GM21619 (cell line): ENCODE results near the gene CNTNAP5.

ENCODE experiments used
- ATAC-seq: cut with Tn5 transposase; IDR thresholded peaks from one replicate; pipeline ENCODE4 v1.9.1; 2021; ENCODE audit not compliant: unreplicated experiment

Gene CNTNAP5

DNA sequence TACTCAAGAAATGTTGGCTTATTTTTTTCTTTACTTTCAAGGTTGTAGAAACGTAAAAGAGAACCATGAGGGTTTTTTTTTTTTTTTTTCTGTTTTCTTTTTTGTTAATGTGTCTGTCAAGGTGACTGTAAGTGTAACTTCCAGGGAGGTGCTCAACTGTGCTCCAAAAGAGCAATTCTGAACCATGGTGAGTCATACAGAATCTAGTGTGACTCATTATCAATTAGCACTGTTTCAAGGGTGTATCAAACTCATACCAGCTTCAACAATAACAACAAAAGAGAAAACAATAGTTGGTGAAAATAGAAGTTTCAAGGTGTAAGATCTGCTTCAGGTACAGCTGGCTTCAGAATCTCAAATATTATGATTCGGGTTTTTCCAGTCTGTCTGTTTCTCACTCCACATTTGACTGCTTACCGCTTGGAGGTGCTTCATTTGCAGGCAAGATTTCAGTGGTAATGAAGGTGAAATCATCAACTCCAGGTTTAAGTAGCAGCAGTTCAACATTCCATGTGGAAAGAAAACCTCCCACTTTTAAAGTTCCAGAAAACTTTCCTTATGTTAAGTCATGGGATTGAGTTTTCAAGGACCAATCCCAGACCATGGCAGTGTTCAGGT, 850.6 kb downstream of the CNTNAP5 start:
- ATAC-seq: peak; percentile 51

DNA sequence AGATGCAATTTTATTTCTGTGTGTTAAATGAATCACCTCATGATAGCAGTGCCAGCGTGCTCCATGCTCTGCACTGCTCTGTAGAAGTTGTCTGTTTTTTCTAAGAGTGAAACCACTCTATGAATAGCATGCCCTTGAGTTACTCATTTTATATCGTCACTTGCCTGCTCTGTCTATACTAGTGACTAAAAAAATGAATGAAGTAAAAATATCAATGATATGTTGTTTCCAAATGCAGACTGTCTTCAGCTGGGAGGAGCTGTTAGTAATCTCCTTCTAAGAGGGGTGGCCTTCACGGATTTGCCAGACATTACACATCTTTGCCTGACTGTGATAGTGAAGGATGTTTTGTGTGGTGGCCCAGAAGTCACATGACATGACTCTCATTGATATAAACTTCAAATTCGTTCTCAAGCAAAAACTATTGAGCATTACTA, 852.1 kb downstream of the CNTNAP5 start:
- no peak for ATAC-seq

DNA sequence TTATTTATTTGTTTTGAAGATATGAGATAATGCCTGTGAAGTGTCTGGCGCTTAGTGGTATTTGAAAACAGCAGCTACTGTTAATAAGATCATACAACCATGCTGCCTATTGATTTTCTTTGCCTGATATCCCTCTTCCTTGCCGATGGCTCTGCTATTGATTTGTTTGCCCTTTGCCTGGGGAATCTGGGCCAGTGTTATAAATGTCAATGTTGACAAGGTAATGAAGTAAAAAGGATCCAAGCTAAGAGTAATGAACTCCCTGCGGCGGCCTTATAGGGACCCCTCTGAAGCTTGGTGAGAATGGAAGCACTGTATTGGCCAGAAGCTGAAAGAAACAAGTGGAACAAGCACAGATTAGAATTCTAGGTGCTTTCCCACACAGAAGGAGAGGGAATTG, 854.6 kb downstream of the CNTNAP5 start:
- ATAC-seq: no peak

DNA sequence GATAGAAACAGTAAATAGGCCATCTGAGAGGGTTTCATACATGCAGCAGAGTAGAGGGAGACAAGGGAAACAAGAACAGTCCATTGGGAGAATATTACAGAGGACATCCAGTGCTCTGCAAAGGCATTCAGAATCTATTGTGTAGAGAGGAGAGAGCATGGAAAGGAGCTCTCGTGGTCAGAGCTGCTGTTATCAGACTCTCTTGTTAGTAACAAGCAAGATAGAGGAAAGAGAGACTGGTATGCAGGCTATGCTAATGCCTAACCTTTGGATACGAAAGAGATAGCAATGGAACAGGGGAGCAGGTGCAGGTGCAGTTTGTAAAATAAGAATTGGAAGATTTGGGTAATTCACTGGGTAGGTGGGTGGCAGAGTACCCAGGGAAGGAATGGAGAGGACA, 855.9 kb downstream of the CNTNAP5 start:
- ATAC-seq: no peak

DNA sequence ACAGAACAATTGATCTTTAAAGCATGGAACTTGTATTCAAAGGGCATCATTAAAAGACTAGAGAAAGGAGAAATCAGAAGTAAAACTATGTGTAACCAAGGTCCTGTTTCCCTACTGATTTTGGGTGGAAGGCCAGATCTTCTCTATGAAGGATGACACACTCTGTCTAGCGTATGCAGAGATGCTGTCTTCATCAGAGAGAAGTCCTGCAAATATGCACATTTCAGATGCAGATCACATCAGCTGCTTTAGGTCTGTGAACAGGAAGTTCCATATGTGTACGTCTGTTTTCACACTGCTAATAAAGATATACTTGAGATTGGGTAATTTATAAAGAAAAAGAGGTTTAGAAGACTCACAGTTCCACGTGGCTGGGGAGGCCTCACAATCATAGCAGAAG, 857.3 kb downstream of the CNTNAP5 start:
- no peak for ATAC-seq

DNA sequence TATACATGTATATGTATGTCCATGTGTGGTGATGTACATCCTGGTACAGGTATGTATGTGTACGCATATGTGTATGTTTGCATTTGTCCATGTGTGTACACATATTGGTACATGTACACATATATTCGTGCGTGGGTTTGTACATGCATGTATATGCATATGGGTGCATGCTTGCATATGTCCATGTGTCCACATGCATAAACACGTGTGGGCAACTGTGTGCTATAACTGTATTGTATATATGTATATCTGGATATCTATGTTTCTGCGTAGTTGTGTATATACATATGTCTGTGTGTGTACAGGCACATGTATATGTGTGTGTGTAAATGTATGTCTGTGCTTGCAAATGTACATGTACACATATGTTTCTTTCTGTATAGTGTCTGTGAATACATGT, 858.5 kb downstream of the CNTNAP5 start:
- ATAC-seq: no peak

DNA sequence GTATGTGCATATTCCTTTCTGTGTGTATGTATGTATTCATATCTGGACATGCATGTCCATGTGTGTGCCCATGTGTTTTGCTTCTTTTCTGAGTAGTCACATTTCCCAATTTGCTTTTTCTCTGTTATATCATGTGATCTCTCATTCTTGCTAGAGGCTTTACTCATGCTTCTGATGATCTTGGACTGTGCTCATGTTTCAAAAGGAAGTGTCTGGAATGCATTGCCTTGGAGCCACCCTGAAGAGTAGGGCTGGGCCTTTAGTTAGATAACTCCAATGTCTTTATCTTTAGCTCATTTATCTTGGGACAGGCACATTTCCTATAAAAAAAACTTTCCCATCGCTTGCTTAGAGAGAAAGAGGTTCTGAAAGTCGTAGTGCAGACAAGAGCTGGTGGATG, 859.2 kb downstream of the CNTNAP5 start:
- ATAC-seq: no peak

DNA sequence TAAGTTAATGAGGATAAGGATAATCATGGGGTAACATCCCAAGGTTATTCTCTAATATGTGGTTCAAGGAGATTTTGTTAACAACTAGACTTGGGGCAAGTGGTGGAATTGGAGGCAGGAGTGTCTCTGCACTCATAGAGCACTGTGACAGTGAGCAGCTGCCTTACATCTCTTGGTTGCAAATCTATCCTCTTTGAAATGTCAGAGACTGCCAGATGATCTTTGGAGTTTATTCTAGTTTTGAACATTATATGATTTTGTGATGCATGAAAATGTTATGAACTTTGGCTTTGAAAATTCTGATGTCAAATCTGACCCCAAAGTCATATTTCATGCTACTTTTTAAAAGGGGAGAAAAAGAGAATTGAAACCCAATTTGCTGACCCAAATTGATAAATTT, 861.1 kb downstream of the CNTNAP5 start:
- no peak for ATAC-seq

DNA sequence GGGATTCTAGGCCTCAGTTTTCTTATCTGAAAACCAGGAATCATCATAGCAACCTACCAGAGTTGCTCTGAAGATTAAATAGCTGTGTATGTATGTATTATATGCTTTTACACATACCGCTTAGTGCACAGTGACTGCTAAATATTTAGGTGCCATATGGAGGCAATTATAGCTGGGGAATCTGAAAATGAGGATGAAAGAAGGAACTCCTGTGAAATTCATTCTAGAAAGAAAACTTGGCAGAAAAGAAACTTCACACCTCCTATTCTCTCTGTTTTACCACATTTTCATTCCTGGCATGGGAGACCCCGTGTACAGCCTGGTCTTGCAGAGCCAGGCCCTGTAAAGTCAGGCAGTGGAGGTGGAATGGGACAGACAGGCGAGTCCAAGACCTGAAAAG, 862.4 kb downstream of the CNTNAP5 start:
- ATAC-seq: no peak

DNA sequence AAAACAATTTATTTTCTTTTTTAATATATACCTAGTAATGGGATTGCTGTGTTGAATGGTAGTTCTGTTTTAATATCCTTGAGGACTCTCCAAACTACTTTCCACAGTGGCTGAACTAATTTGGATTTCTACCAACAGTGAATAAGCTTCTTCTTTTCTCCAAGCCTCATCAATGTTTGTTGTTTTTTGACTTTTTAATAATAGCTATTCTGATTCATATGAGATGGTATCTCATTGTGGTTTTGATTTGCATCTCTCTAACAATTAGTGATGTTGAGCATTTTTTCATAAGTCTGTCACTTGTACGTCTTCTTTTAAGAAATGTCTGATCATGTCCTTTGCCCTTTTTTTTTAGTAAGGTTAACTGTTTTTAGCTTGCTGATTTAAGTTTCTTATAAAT, 863.3 kb downstream of the CNTNAP5 start:
- no peak for ATAC-seq

DNA sequence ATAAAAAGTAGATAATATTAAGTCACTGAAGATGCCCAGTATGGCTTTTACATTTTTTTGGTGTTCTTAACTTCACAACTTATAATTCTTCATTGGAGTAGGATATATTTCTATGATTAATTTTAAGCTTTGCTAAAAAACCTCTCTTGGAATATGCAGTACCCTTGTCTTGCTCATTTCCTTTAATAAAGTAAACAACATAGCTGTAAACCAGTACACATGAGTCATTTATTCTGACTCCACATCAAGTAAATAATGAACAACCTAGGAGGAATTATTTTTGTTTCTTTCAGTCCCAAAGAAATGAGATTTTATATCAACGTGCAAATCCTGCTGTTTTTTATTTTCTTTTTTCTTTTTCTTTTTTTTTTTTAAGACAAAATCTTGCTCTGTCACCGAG, 869.1 kb downstream of the CNTNAP5 start:
- no peak for ATAC-seq

DNA sequence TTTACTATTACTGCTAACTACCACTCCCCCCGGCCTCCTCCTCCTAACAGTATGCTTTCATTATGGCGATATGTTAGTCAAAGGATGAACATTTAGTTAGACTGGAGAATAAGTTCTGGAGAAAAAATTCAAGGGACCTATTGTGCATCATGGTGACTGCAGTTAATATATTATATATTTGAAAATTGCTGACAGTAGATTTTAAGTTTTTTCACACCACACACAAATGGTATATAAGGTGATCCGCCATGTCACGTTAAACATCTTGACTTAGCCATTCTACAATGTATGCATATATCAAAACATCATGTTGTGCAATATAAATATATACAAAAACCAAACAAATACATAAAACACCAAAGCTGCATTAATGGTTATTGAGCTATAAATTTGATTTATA, 873.7 kb downstream of the CNTNAP5 start:
- no peak for ATAC-seq

DNA sequence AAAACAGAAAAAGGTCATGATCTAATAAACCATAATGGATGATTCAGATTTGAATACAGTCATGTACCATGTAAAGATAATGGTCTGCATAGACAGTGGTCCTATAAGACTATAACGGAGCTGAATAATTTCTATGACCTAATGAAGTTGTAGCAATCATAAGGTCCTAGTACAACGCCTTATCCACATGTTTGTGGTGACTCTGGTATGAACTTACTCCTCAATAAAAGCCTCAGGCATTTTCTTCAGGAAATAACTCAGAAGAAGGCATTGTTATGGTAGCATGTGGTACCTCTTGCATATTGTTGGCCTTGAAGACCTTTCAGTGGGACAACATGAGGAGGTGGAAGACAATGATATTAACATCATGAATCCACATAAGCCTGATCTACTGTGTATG, 883.3 kb downstream of the CNTNAP5 start:
- ATAC-seq: no peak

DNA sequence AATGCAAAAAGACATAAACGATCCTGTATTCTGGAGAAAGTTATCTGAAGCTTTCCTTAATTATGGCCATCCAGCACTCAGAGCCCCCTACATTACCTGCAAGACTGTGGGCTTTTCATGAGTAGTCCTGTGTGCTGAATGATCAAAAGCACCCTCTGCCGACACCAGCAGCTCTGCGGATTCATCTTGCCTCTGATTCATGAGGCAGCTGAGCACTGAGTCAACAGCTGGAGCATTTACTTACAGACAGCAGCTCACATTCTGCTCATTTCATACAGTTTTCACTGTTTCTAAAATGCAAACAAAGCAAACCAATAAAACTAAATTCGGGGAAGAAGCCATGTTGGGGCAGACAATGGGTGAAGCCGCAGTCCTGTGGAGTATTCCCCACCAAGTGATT, 886.5 kb downstream of the CNTNAP5 start:
- ATAC-seq: no peak

DNA sequence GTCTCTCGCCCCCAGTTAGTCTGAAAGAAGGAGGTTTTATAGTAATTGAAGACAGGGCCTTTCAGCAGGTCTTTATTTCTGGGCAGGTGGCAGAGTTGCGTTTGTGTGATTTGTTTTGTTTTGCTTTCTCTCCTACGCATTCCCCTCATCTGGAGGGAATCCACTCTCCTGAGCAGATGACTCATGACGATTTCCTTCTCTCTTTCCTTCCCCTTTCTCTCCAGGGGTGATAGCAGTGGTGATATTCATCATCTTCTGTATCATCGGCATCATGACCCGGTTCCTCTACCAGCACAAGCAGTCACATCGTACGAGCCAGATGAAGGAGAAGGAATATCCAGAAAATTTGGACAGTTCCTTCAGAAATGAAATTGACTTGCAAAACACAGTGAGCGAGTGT, 888.8 kb downstream of the CNTNAP5 start:
- no peak for ATAC-seq

DNA sequence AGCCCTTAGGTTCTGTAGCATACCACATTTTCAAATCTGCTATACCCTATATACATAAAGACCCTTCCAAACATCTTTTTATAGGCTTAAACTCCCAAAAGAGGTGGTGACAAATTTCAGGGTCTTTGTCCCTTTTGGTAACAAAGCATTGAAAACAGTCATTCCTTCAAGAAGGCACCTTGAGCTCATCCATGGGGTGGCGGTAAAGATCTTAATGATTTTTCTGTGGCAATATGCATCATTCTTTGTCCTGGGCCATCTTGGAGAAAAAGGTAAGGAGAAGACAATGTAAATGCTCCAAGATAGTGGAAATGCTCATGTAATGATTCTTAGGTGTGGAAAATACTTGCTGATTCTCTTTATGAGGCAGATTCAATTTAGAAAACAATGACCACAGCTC, 890.5 kb downstream of the CNTNAP5 start:
- ATAC-seq: no peak

DNA sequence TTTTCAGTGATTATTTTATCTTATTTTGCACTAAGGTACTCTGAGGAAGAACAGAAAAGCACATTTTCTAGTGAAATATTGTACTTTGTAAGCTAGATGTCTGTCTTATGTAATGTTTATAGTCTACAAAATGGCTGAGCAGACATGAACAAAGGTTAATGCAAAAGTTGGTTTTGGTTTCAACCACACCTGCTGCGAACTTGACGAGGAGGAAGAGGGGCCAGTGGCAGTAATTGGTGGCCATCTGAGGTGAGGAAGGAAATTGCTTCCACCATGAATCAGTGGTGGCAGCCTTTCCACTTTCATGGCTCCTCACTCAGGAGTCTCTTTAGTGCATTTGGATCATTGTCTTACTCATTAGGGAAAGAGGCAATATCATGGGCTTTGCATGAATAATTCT, 894.2 kb downstream of the CNTNAP5 start:
- ATAC-seq: no peak

DNA sequence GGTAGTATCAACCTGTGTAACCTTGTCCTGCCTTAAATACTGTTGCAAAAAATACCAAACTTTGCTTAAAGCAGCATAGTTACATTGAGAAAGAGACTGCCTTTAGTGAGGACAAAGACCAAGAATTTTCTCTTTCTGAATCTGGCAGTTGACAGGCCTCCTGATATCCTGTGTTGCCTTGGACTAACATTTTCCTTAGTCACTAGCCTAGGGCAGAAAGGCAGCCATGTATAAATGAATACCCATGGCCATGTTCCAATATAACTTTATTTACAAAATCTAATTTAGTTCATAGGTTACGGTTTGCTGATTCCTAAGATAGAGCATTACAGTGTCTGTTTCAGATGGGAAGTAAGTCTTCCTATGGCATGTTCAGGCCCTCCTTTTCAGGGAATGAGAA, 895.4 kb downstream of the CNTNAP5 start:
- no peak for ATAC-seq

DNA sequence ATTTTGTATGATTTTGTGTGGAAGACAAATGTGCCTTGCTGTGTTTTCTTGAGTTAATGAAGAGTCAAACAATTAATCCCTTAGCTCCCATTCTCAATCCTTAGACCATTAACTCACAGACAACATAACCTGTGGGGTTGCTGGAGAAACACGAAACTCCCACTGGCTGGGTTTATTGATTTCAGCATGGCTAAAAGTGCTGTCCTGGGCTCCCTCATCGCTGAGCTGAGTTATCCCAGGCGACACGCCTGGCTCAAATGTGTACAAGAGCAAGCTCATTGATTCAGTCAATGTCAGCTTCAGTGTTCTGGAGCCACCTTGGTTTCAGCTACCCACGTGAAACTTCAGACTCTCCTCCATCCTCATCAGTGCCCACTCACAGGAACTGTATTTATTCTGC, 896.1 kb downstream of the CNTNAP5 start:
- ATAC-seq: no peak

DNA sequence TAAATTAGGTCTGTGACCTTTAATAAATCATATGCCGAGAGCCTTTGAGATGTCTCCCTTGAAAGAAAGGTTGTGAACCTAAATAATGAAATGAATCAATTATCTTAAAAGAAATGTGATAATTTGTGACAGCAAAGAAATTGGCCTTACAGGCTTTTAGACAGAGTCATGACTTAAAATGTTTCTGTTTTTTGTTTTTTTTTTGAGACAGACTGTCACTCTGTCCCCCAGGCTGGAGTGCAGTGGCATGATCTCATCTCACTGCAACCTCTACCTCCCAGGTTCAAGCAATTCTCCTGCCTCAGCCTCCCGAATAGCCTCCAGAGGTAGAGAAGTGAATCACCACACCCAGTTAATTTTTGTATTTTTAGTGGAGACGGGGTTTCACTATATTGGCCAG, 898.0 kb downstream of the CNTNAP5 start:
- ATAC-seq: no peak

DNA sequence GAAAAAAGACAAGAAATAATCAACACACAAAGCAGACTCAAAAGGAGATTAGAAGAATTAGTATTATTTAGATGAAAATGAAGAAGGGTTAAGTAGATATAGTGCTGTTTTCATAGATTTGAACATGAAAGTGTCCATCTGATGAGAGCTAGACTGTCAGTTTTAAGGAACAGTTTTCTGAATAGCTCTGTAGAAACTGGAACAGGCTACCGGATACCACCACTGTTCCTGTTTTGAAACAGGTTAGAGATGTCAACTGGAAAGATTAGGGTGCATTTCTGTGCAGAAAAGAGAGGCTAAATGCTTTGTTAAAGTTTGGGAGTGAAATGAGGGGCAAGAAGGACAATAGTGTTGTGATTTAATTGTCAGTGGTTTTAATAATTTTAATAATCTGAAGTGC, 908.8 kb downstream of the CNTNAP5 start:
- no peak for ATAC-seq

DNA sequence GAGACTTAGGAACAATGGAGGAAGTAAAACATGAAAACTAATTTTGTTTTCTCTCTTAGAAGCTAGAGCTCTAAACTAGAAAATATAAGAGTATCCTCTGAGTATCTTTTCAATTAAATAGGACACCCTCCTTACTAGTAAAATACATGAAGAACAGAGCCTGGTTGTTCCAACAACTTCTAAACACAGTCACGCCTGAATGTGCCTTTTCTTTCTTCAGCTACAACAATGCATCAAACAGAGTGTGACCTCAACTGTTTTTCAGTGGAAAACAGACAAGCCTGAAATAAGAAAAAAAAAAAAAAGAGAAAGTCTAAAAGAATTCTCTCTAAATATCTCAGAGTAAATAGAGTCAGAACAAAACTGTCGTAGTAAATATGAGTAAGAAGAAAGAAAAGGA, 928.8 kb downstream of the CNTNAP5 start:
- ATAC-seq: no peak

DNA sequence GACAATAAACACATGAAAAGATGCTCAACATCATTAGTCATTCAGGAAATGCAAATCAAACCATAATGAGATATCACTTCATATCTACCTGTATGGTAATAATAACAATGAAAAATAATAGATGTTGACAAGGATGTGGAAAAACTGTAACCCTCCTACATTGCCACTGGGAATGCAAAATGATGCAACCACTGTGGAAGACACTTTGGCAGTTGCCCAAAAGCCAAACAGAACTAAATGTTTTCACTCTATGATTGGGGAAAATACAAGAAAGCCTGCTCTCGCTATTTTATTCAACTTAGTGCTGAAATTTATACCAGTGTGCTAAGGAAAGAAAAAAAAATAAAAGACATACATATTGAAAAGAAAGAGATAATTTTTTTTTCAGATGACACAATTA, 934.5 kb downstream of the CNTNAP5 start:
- no peak for ATAC-seq

DNA sequence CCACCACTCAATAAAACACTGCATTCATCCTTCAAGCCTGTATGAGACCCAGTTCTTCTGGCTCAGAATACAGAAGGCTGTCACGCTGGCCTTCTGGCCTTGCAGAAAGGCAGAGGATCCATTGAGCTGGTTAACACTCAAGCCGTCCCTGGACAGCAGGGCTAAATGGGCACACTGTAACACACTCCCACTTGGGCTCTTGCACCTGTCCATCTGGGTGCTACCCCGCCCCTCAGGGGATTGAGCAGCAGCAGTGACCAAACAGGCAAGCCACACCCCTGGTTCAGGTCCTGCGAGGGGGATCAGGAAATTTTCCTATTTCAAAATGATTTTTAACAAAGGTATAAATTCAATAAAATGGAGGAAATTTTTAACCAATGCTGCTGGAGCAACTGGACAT, 936.0 kb downstream of the CNTNAP5 start:
- ATAC-seq: no peak
